OCI-LY1 (cell line): ENCODE results near the gene ARFIP2.
A peak's percentile ranks its signal among the peaks of the same experiment; 100 is the strongest.

Experiments
- H2AFZ ChIP-seq: fragments of 200-600 bp; sonication (generic), shearing (Covaris generic); 2 replicates; pipeline ENCODE4 v1.6.0; 2014; ENCODE audit warnings: antibody characterized with exemption, mild to moderate bottlenecking, low read length
- H3F3A ChIP-seq: fragments of 200-600 bp; sonication (generic), shearing (Covaris generic); 2 replicates; pipeline ENCODE4 v1.6.0; 2014; ENCODE audit warnings: mild to moderate bottlenecking, antibody characterized with exemption, low read length, moderate library complexity; ENCODE audit not compliant: insufficient read depth
- H3K27ac ChIP-seq: fragments of 200-600 bp; sonication (generic); 2 replicates; pipeline ENCODE4 v1.5.1; 2014; ENCODE audit warnings: low read length, mixed run types, mild to moderate bottlenecking, low read depth; ENCODE audit not compliant: poor library complexity, severe bottlenecking
- H3K27me3 ChIP-seq: fragments of 200-600 bp; sonication (generic); 2 replicates; pipeline ENCODE4 v1.6.0; 2014; ENCODE audit warnings: antibody characterized with exemption, mild to moderate bottlenecking, low read length, moderate library complexity; ENCODE audit not compliant: insufficient read depth
- H3K36me3 ChIP-seq: fragments of 200-600 bp; sonication (generic); 2 replicates; pipeline ENCODE4 v1.6.1; 2014; ENCODE audit warnings: mild to moderate bottlenecking, antibody characterized with exemption, low read length, moderate library complexity, mixed read lengths; ENCODE audit not compliant: insufficient read depth
- H3K4me1 ChIP-seq: fragments of 200-600 bp; sonication (generic); 2 replicates; pipeline ENCODE4 v1.5.1; 2014; ENCODE audit warnings: mild to moderate bottlenecking, low read length, moderate library complexity; ENCODE audit not compliant: insufficient read depth, severe bottlenecking
- H3K4me2 ChIP-seq: fragments of 200-600 bp; sonication (generic), shearing (Covaris generic); 2 replicates; pipeline ENCODE4 v1.6.1; 2014; ENCODE audit warnings: low read length
- H3K4me3 ChIP-seq: fragments of 200-600 bp; sonication (generic); 2 replicates; pipeline ENCODE4 v1.5.1; 2014; ENCODE audit warnings: low read length, low read depth, mild to moderate bottlenecking, mixed read lengths; ENCODE audit not compliant: poor library complexity, severe bottlenecking
- H3K79me2 ChIP-seq: fragments of 200-600 bp; shearing (Covaris generic); 2 replicates; pipeline ENCODE4 v1.6.1; 2016; ENCODE audit warnings: mixed run types, low read length, mixed read lengths; ENCODE audit not compliant: insufficient read depth
- H3K9ac ChIP-seq: fragments of 200-600 bp; sonication (generic), shearing (Covaris generic); 2 replicates; pipeline ENCODE4 v1.6.1; 2014; ENCODE audit warnings: mild to moderate bottlenecking, low read length, mixed read lengths
- H3K9me2 ChIP-seq: fragments of 200-600 bp; sonication (generic), shearing (Covaris generic); 2 replicates; pipeline ENCODE4 v1.6.1; 2014; ENCODE audit warnings: low read depth, mild to moderate bottlenecking, low read length, mixed read lengths
- H3K9me3 ChIP-seq: fragments of 200-600 bp; shearing (Covaris generic); 2 replicates; pipeline ENCODE4 v1.6.1; 2014; ENCODE audit warnings: low read length, mixed read lengths
- H4K20me1 ChIP-seq: fragments of 200-600 bp; sonication (generic), shearing (Covaris generic); 2 replicates; pipeline ENCODE4 v1.6.0; 2016; ENCODE audit warnings: mild to moderate bottlenecking, low read length; ENCODE audit not compliant: insufficient read depth
- EZH2 ChIP-seq: fragments of 200-600 bp; sonication (generic), shearing (Covaris generic); IDR thresholded peaks from 2 replicates; pipeline ENCODE4 v1.8.0; 2017; ENCODE audit warnings: borderline replicate concordance, mixed run types, mild to moderate bottlenecking, antibody characterized with exemption, low read length, moderate library complexity, mixed read lengths
- TF ChIP-seq, protein P1 (sequence below): fragments of 200-600 bp; sonication (generic), shearing (Covaris generic); IDR thresholded peaks from 2 replicates; pipeline ENCODE4 v1.5.1; 2017; ENCODE audit warnings: mild to moderate bottlenecking, antibody characterized with exemption, low read length, moderate library complexity, mixed read lengths

The ARFIP2 gene

DNA sequence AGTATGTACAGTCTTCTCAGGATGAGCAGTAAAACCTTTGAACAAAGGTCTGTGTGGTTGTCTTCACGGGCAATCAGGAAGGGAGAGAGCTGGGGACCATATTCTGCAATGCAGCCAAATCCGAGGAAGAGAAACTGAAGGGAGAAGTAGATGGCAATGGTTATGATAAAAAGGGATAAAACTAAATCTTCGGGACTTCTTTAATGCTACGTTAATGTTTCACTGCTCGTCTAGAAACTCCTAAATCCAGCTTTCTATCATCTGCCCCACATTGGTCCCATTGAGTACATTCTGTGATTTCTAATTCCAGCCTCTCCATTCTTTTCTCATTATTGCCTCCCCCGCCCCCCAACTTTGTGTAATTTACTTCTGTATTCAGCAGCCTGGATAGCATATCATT is 1.9 kb upstream of the ARFIP2 start:
- no peaks in the 10 kb centered on the region for H3K27me3 ChIP-seq
- no peak overlapping the region for H3K9ac ChIP-seq
- H3K9me2 ChIP-seq, result no peaks in the 10 kb centered on the region
- no peak overlapping the region for H2AFZ ChIP-seq
- H3K79me2 ChIP-seq, result peaks cover 28% of the 10 kb centered on the region
- H3K4me3 ChIP-seq, result no peak overlapping the region
- H3K4me1 ChIP-seq, result peaks cover 22% of the 10 kb centered on the region
- no peaks in the 10 kb centered on the region for H3F3A ChIP-seq
- 0 out of 2 replicates have a peak overlapping the region, but pooled peaks have one; percentile 98 for H3K4me2 ChIP-seq
- H4K20me1 ChIP-seq, result no peaks in the 10 kb centered on the region
- TF ChIP-seq, protein P1, sequence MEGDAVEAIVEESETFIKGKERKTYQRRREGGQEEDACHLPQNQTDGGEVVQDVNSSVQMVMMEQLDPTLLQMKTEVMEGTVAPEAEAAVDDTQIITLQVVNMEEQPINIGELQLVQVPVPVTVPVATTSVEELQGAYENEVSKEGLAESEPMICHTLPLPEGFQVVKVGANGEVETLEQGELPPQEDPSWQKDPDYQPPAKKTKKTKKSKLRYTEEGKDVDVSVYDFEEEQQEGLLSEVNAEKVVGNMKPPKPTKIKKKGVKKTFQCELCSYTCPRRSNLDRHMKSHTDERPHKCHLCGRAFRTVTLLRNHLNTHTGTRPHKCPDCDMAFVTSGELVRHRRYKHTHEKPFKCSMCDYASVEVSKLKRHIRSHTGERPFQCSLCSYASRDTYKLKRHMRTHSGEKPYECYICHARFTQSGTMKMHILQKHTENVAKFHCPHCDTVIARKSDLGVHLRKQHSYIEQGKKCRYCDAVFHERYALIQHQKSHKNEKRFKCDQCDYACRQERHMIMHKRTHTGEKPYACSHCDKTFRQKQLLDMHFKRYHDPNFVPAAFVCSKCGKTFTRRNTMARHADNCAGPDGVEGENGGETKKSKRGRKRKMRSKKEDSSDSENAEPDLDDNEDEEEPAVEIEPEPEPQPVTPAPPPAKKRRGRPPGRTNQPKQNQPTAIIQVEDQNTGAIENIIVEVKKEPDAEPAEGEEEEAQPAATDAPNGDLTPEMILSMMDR, result no peak
- TF ChIP-seq EZH2, result no peak
- H3K9me3 ChIP-seq, result no peaks in the 10 kb centered on the region
- H3K36me3 ChIP-seq, result peaks cover 78% of the 10 kb centered on the region
- no peak overlapping the region for H3K27ac ChIP-seq

DNA sequence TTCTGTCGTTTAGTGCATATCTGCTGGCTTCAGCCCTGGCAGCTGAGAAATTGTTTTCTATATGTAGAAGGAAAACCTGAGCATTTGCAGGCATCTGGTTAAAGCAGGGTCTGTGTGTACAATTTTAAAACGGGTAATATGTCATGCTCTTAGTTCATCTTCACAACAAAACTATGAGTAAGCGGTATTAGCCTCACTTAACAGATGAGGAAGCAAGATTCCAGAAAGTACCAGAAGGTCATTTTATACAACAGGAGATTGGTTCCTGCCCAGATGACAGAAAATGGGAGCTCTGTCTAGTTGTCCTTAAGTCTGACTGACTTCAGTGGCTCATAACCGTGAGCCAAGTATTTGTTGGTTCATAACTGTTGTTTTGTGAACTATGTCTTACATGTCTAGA is 1.3 kb upstream of the ARFIP2 start:
- Histone ChIP-seq H3K36me3 (peaks cover 78% of the 10 kb centered on the region), H3K27ac (peak overlapping the region; percentile 66)

DNA sequence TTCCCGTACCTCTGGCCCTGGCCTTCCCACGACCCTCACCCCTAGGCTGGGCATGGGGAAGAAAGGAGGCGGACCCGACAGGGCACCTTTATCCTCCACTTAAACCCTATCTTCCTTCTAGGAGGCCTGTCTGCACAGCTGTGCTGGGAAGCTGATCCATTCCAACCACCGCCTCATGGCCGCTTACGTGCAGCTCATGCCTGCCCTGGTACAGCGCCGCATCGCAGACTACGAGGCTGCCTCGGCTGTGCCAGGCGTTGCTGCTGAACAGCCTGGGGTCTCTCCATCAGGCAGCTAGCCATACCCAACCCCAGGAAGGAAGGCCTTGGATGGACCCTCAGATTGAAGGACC is 769 bp upstream of the ARFIP2 start:
- peak overlapping the region; percentile 98 for H3K9ac ChIP-seq
- no peaks in the 10 kb centered on the region for H3F3A ChIP-seq
- H3K9me3 ChIP-seq, result no peaks in the 10 kb centered on the region
- TF ChIP-seq, protein P1, result no peak
- no peak for TF ChIP-seq EZH2
- peak overlapping the region; percentile 98 for H3K4me2 ChIP-seq
- H2AFZ ChIP-seq, result no peak overlapping the region
- peak overlapping the region; percentile 66 for H3K27ac ChIP-seq
- no peaks in the 10 kb centered on the region for H3K27me3 ChIP-seq
- H4K20me1 ChIP-seq, result no peaks in the 10 kb centered on the region
- peaks cover 22% of the 10 kb centered on the region for H3K4me1 ChIP-seq
- no peaks in the 10 kb centered on the region for H3K9me2 ChIP-seq
- H3K79me2 ChIP-seq, result peaks cover 28% of the 10 kb centered on the region
- peak overlapping the region; percentile 96 for H3K4me3 ChIP-seq
- H3K36me3 ChIP-seq, result peaks cover 78% of the 10 kb centered on the region

More for the DNA sequence above, 1.3 kb upstream of the ARFIP2 start:
- Histone ChIP-seq H3K4me1 (peaks cover 22% of the 10 kb centered on the region), H3K4me3 (peak overlapping the region; percentile 96), H3K79me2 (peaks cover 28% of the 10 kb centered on the region), H3K9me3 (no peaks in the 10 kb centered on the region), H3K27me3 (no peaks in the 10 kb centered on the region), H2AFZ (no peak overlapping the region), H3F3A (no peaks in the 10 kb centered on the region), H4K20me1 (no peaks in the 10 kb centered on the region), H3K9me2 (no peaks in the 10 kb centered on the region), H3K4me2 (peak overlapping the region; percentile 98), H3K9ac (peak overlapping the region; percentile 98)
- TF ChIP-seq, protein P1, result no peak
- no peak for TF ChIP-seq EZH2
